ENCODE data around the gene TACC2.

The TACC2 gene

DNA sequence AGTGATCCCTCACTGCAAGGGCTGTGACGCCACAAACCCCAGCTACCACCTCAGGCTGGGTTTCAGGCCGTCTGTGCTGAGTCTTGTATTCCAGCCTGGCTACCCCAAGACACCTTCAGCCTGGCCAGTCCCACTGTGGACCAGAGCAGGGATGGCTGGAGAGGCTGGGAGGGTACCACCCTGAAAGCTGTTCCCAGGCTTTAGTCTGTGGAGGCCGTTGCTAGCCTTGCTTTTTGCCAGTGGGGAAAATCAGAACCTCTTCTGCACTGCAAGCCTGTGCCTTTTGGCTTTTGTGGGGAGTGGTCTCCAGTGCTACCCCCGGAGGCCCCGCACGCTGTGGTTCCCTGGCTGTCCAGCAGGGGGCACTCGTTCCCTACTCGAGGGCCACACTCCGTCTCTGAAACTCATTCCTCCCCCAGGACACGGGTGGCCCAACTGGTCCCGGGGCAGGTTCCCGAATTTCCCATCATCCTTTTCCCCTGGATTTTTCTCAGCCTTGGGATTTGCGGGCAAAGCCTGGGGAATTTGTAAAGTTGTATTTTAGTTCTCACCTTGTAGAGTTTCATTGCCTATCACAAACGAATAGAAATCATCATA is 153.8 kb downstream of the TACC2 start:
- no peak for TF ChIP-seq TAF1 (IDR thresholded peaks at IDR 0.05; ENCODE audit: borderline replicate concordance, insufficient read depth, low read length)
- TF ChIP-seq, protein P1, sequence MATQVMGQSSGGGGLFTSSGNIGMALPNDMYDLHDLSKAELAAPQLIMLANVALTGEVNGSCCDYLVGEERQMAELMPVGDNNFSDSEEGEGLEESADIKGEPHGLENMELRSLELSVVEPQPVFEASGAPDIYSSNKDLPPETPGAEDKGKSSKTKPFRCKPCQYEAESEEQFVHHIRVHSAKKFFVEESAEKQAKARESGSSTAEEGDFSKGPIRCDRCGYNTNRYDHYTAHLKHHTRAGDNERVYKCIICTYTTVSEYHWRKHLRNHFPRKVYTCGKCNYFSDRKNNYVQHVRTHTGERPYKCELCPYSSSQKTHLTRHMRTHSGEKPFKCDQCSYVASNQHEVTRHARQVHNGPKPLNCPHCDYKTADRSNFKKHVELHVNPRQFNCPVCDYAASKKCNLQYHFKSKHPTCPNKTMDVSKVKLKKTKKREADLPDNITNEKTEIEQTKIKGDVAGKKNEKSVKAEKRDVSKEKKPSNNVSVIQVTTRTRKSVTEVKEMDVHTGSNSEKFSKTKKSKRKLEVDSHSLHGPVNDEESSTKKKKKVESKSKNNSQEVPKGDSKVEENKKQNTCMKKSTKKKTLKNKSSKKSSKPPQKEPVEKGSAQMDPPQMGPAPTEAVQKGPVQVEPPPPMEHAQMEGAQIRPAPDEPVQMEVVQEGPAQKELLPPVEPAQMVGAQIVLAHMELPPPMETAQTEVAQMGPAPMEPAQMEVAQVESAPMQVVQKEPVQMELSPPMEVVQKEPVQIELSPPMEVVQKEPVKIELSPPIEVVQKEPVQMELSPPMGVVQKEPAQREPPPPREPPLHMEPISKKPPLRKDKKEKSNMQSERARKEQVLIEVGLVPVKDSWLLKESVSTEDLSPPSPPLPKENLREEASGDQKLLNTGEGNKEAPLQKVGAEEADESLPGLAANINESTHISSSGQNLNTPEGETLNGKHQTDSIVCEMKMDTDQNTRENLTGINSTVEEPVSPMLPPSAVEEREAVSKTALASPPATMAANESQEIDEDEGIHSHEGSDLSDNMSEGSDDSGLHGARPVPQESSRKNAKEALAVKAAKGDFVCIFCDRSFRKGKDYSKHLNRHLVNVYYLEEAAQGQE (IDR thresholded peaks at IDR 0.05; ENCODE audit: insufficient read depth in 1 of 2, low read depth in 2 of 2, low read length in 2 of 2) = no peak
- no peak for TF ChIP-seq POLR2AphosphoS5 (IDR thresholded peaks at IDR 0.05; ENCODE audit: low read depth, low read length)
- no peak for TF ChIP-seq SIN3A (IDR thresholded peaks at IDR 0.05; ENCODE audit: borderline replicate concordance, insufficient read depth, low read length)
- TF ChIP-seq FOXP2 (optimal IDR thresholded peaks at IDR 0.05; ENCODE audit: borderline replicate concordance, extremely low read depth, extremely low read length, insufficient read depth) = no peak

DNA sequence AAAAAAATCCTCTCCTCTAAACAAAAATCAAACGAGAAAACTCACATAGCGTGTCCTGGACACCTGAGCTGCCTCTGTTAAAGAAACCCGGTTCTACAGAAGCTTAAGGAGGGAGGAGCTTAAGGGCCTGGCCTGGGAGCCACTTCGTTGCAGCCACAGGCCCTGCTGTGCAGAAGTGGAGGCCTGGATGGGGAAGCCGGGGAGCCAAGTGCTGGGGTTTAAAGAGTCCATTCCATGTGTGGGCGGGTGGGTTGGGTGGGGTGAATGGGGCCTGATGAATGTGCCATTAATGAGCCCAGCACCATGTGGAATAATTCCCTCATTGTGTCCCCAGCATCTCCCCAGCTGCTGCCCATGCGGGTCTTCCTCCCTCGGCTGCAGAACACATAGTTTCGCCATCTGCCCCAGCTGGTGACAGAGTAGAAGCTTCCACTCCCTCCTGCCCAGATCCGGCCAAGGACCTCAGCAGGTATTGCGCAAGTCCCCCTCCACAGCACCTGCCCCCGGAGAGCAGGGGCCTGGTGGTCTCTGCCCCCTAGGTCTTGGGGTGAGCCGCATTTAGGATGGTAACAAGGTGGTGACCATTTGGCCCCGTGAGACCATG is 154.4 kb downstream of the TACC2 start:
- no peak for TF ChIP-seq FOXP2 (optimal IDR thresholded peaks at IDR 0.05; ENCODE audit: borderline replicate concordance, extremely low read depth, extremely low read length, insufficient read depth)
- TF ChIP-seq SIN3A (IDR thresholded peaks at IDR 0.05; ENCODE audit: borderline replicate concordance, insufficient read depth, low read length) = no peak
- TF ChIP-seq TAF1 (IDR thresholded peaks at IDR 0.05; ENCODE audit: borderline replicate concordance, insufficient read depth, low read length) = no peak
- TF ChIP-seq POLR2AphosphoS5 (IDR thresholded peaks at IDR 0.05; ENCODE audit: low read depth, low read length) = no peak
- TF ChIP-seq, protein P1 (IDR thresholded peaks at IDR 0.05; ENCODE audit: insufficient read depth in 1 of 2, low read depth in 2 of 2, low read length in 2 of 2) = no peak

DNA sequence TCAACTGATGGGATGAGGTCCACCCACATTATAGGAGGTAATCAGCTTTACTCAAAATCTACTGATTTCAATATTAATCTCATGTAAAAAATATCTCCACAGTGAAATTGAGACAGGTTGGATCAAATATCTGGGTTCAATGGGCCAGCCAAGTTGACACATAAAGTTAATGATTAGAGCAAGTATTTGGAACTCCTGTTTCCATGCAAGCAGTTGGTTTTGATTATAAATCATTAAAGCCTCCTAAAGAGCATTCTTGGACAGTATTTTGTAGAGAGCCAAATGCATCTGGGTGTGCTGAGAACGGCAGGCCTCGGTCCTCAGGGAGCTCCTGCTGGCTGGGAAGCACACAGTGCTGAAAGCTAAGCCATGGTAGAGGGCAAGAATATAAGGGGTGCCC is 155.2 kb downstream of the TACC2 start:
- no peak for TF ChIP-seq TAF1 (IDR thresholded peaks at IDR 0.05; ENCODE audit: borderline replicate concordance, insufficient read depth, low read length)
- no peak for TF ChIP-seq FOXP2 (optimal IDR thresholded peaks at IDR 0.05; ENCODE audit: borderline replicate concordance, extremely low read depth, extremely low read length, insufficient read depth)

DNA sequence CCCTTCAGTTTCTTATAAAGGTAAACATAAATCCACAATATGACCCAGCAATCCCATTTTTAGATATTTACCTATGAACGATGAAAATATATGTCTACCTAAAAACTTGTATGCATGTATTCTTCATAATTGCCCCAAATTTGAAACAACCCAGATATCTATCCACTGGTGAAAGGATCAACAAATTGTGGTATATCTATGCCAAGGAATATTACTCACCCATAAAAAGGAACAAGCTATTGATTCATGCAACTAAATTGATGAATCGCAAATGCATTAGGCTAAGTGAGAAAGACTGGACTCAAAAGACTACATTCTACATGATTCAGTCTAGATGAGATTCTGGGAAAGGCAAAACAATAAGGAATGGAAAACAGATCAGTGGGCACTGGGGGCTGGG is 156.2 kb downstream of the TACC2 start:
- TF ChIP-seq TAF1 (IDR thresholded peaks at IDR 0.05; ENCODE audit: borderline replicate concordance, insufficient read depth, low read length) (no peak), SIN3A (IDR thresholded peaks at IDR 0.05; ENCODE audit: borderline replicate concordance, insufficient read depth, low read length) (no peak), POLR2AphosphoS5 (IDR thresholded peaks at IDR 0.05; ENCODE audit: low read depth, low read length) (no peak), FOXP2 (optimal IDR thresholded peaks at IDR 0.05; ENCODE audit: borderline replicate concordance, extremely low read depth, extremely low read length, insufficient read depth) (no peak)
- TF ChIP-seq, protein P1 (IDR thresholded peaks at IDR 0.05; ENCODE audit: insufficient read depth in 1 of 2, low read depth in 2 of 2, low read length in 2 of 2) = no peak

DNA sequence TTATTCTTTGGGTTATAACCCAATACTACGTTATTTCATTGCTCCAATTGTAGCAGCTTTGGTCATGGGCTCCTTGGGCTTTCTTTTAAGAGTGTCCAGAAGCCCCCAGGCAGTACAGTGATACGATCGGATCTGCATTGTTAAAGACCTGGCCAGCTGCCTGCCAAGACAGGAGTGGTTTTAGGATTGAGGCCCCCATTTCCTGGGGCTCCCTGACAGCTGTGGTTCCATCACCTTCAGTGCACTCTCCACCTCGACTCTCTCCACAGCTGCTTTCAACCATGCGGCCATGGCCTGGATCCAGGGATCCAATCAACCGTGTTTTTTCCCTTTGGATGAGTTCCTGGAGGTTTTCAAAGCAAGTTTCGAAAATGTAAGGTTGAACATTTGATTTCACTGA is 158.7 kb downstream of the TACC2 start:
- no peak for TF ChIP-seq POLR2AphosphoS5 (IDR thresholded peaks at IDR 0.05; ENCODE audit: low read depth, low read length)
- TF ChIP-seq, protein P1 (IDR thresholded peaks at IDR 0.05; ENCODE audit: insufficient read depth in 1 of 2, low read depth in 2 of 2, low read length in 2 of 2) = no peak
- no peak for TF ChIP-seq SIN3A (IDR thresholded peaks at IDR 0.05; ENCODE audit: borderline replicate concordance, insufficient read depth, low read length)
- TF ChIP-seq TAF1 (IDR thresholded peaks at IDR 0.05; ENCODE audit: borderline replicate concordance, insufficient read depth, low read length) = no peak
- TF ChIP-seq FOXP2 (optimal IDR thresholded peaks at IDR 0.05; ENCODE audit: borderline replicate concordance, extremely low read depth, extremely low read length, insufficient read depth) = no peak

Measured in PFSK-1 (cell line).